Esophagus muscularis mucosa (tissue), 4 donors: ENCODE measurements around the gene PTGFRN.

Source experiments
- CTCF ChIP-seq, 3 experiments: fragments of 200-600 bp in 2 of 3; fragments of 450-650 bp in 1 of 3; sonication (generic) in 2 of 3; IDR thresholded peaks; one replicate each; pipeline ENCODE4 v1.5.1; 2017 to 2019; ENCODE audit warnings: antibody characterized with exemption in 3 of 3, mild to moderate bottlenecking in 2 of 3, moderate library complexity in 1 of 3
- EP300 ChIP-seq: sonication (generic); formaldehyde crosslinking; IDR thresholded peaks from one replicate; pipeline ENCODE4 v1.6.1; 2017; ENCODE audit warnings: antibody characterized with exemption
- POLR2A ChIP-seq: fragments of 450-650 bp; IDR thresholded peaks from one replicate; pipeline ENCODE4 v1.6.1; 2017; ENCODE audit warnings: antibody characterized with exemption, moderate library complexity, mild to moderate bottlenecking, low read depth
- POLR2AphosphoS5 ChIP-seq, 2 donors: sonication (generic); formaldehyde crosslinking; IDR thresholded peaks; one replicate each; pipeline ENCODE4 v1.6.1; 2017; ENCODE audit warnings: antibody characterized with exemption in 2 of 2

- TF ChIP-seq POLR2A (no peak), CTCF (IDR thresholded peaks at IDR 0.05) (no peak), EP300 (no peak), POLR2AphosphoS5 (IDR thresholded peaks at IDR 0.05) (no peak)
Measured at GRCh38 chr1:117003223-117003875, 93.6 kb downstream of the PTGFRN start.
